Activated CD4-positive, alpha-beta T cell treated with anti-CD3 and anti-CD28 coated beads, Interleukin-2, amount 10 ng/mL, durations not matched to agents 7 days and 5 days (primary cell): ENCODE measurements around the gene TMC8. TPM values are rescaled to one million over a fixed set of nuclear protein-coding genes. Genes with fewer than 3 reads are reported as not detected.

ENCODE experiments used
- CTCF ChIA-PET: fragments of 350-600 bp; sonication (Branson Sonifier 250); formaldehyde crosslinking; loops from one replicate; lab custom pipeline; 2021; ENCODE audit warnings: antibody characterized with exemption; lab: Charles Lee
- POLR2A ChIA-PET: fragments of 350-600 bp; sonication (Branson Sonifier 250); formaldehyde crosslinking; loops from one replicate; lab custom pipeline; 2021; ENCODE audit warnings: antibody characterized with exemption; lab: Charles Lee
- DNase-seq: peaks from one replicate; pipeline ENCODE4 v3.0.0-alpha.2; 2020
- H3K27ac Mint-ChIP-seq: one replicate; pipeline ENCODE4 v1.8.0; 2021; ENCODE audit warnings: mild to moderate bottlenecking, moderate library complexity, mixed read lengths
- H3K27me3 Mint-ChIP-seq: one replicate; pipeline ENCODE4 v1.8.0; 2021; ENCODE audit warnings: mixed read lengths
- H3K36me3 Mint-ChIP-seq: one replicate; pipeline ENCODE4 v1.8.0; 2021; ENCODE audit warnings: low read depth, mixed read lengths
- H3K4me1 Mint-ChIP-seq: one replicate; pipeline ENCODE4 v1.8.0; 2021; ENCODE audit warnings: mixed read lengths
- H3K4me3 Mint-ChIP-seq: one replicate; pipeline ENCODE4 v1.8.0; 2021; ENCODE audit warnings: mild to moderate bottlenecking, moderate library complexity, mixed read lengths
- H3K9me3 Mint-ChIP-seq: one replicate; pipeline ENCODE4 v1.8.0; 2021; ENCODE audit warnings: mixed read lengths
- total RNA-seq, 2 experiments: library from RNA; stranded (reverse); gene quantifications; one replicate each; pipeline ENCODE4 v1.2.3, GENCODE V29; 2021

Gene TMC8
- total RNA-seq, 2 experiments from 2014 or later, result 331 to 364 TPM

DNA sequence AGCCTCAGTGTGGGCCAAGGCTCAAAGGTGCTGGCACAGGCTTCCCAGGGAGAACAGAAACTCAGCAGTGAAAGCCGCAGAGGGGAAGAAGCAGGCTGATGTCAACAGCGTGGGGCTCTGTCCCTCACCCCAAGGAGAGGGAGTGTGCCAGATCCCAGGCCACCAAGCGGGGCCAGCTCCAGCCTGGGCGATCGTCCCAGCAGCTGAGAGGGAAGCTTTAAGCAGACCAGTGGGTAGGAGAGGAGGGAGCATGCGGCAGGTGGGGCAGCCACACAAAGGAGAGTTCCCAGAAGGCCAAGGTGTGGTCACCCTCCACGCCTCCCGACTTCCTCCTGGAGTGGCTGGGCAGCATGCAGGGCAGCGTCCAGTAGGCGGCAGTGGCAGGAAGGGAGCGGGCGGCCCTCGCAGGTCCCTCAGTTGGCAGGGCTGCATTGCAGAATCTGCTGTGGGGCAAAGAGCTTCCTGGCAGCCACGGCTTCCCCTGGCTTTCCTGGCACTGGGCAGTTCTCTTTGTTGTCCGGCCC, 43.8 kb downstream of the TMC8 start:
- Mint-ChIP-seq H3K27me3 (no peaks in the 10 kb centered on the region), H3K36me3 (peaks cover 38% of the 10 kb centered on the region), H3K27ac (peak overlapping the region; percentile 92), H3K9me3 (no peaks in the 10 kb centered on the region), H3K4me1 (peaks cover 68% of the 10 kb centered on the region), H3K4me3 (no peak overlapping the region)
- no peak for DNase-seq
- POLR2A ChIA-PET, result interaction anchor here (0.7 kb wide), 1 partner anchor 34 kb away, joined by 8 read pairs; no protein-coding TSS in a partner anchor
- CTCF ChIA-PET, result interaction anchor here (0.6 to 1.2 kb wide), 2 partner anchors 9 to 630 kb away, joined by 3 to 4 read pairs; no protein-coding TSS in a partner anchor

GRCh38 chr17:78174870-78175642, 44.5 kb downstream of the TMC8 start:
- ChIA-PET CTCF (interaction anchor here (0.6 to 2.8 kb wide), 7 partner anchors 9 to 629 kb away, joined by 3 to 15 read pairs (median 4); no protein-coding TSS in a partner anchor), POLR2A (no interaction called here)
- Mint-ChIP-seq H3K27me3 (no peaks in the 10 kb centered on the region), H3K4me1 (peaks cover 69% of the 10 kb centered on the region), H3K9me3 (no peaks in the 10 kb centered on the region), H3K4me3 (no peak overlapping the region), H3K36me3 (peaks cover 41% of the 10 kb centered on the region), H3K27ac (no peak overlapping the region)
- DNase-seq, result no peak

GRCh38 chr17:78175643-78175981, 45.0 kb downstream of the TMC8 start:
- Mint-ChIP-seq H3K9me3 (no peaks in the 10 kb centered on the region), H3K4me1 (peaks cover 72% of the 10 kb centered on the region), H3K27ac (peak overlapping the region; percentile 50), H3K4me3 (no peak overlapping the region), H3K36me3 (peaks cover 46% of the 10 kb centered on the region), H3K27me3 (no peaks in the 10 kb centered on the region)
- DNase-seq, result no peak
- ChIA-PET CTCF (interaction anchor here (0.8 to 2.8 kb wide), 11 partner anchors 9 to 91 kb away, joined by 3 to 17 read pairs (median 7); partner anchors contain the start of genes AFMID and TK1), POLR2A (no interaction called here)

DNA sequence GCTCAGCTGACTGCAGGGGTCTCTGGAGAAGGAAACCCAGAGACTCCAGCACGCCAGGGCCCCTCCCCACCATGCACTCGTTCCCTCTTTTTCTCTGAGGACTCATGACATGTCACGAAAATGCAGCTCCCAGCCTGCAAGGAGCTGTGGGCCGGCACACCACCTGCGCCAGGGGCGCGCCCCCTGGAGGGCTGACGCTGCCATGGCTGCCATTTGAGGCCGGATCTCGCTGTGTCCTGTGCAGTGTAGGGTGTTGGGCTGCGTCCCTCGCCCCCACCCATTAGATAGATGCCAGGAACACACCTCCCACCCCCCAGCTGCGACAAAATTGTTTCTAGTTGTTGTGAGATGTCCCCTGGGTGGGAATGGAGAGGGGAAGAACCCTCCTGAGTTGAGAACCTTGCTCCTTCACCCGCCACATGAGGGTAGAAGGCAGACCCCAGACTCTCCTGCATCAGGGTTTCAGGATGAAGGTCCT, 46.0 kb downstream of the TMC8 start:
- peak; percentile 78 for DNase-seq
- Mint-ChIP-seq H3K27ac (no peak overlapping the region), H3K4me3 (no peak overlapping the region), H3K27me3 (no peaks in the 10 kb centered on the region), H3K4me1 (peaks cover 71% of the 10 kb centered on the region), H3K36me3 (peaks cover 48% of the 10 kb centered on the region), H3K9me3 (no peaks in the 10 kb centered on the region)
- POLR2A ChIA-PET, result no interaction called here
- CTCF ChIA-PET, result interaction anchor here (0.6 to 2.8 kb wide), 24 partner anchors 10 to 590 kb away, joined by 3 to 17 read pairs (median 5); partner anchors contain the start of genes AFMID and TK1

- H3K4me3 Mint-ChIP-seq, result no peak overlapping the region
- peaks cover 46% of the 10 kb centered on the region for H3K36me3 Mint-ChIP-seq
- H3K4me1 Mint-ChIP-seq, result peaks cover 63% of the 10 kb centered on the region
- POLR2A ChIA-PET, result interaction anchor here (0.6 kb wide), 2 partner anchors 10 to 279 kb away, joined by 3 to 10 read pairs; no protein-coding TSS in a partner anchor
- CTCF ChIA-PET, result interaction anchor here (1.2 kb wide), 1 partner anchor 123 kb away, joined by 3 read pairs; no protein-coding TSS in a partner anchor
- DNase-seq, result no peak
- H3K27ac Mint-ChIP-seq, result no peak overlapping the region
- H3K9me3 Mint-ChIP-seq, result no peaks in the 10 kb centered on the region
- H3K27me3 Mint-ChIP-seq, result no peaks in the 10 kb centered on the region
Measured at GRCh38 chr17:78179372-78179771, 48.8 kb downstream of the TMC8 start.

GRCh38 chr17:78180083-78180482, 49.5 kb downstream of the TMC8 start:
- no peak for DNase-seq
- CTCF ChIA-PET, result interaction anchor here (1.2 kb wide), 1 partner anchor 123 kb away, joined by 3 read pairs; no protein-coding TSS in a partner anchor
- H3K4me1 Mint-ChIP-seq, result peaks cover 67% of the 10 kb centered on the region
- H3K9me3 Mint-ChIP-seq, result no peaks in the 10 kb centered on the region
- H3K4me3 Mint-ChIP-seq, result no peak overlapping the region
- peaks cover 50% of the 10 kb centered on the region for H3K36me3 Mint-ChIP-seq
- no peaks in the 10 kb centered on the region for H3K27me3 Mint-ChIP-seq
- peak overlapping the region; percentile 66 for H3K27ac Mint-ChIP-seq
- POLR2A ChIA-PET, result no interaction called here

GRCh38 chr17:78180508-78180907, 49.9 kb downstream of the TMC8 start:
- peaks cover 50% of the 10 kb centered on the region for H3K36me3 Mint-ChIP-seq
- DNase-seq, result no peak
- no peaks in the 10 kb centered on the region for H3K9me3 Mint-ChIP-seq
- CTCF ChIA-PET, result interaction anchor here (1.0 kb wide), 1 partner anchor 70 kb away, joined by 3 read pairs; no protein-coding TSS in a partner anchor
- peaks cover 67% of the 10 kb centered on the region for H3K4me1 Mint-ChIP-seq
- H3K27me3 Mint-ChIP-seq, result no peaks in the 10 kb centered on the region
- H3K27ac Mint-ChIP-seq, result peak overlapping the region; percentile 66
- POLR2A ChIA-PET, result no interaction called here
- H3K4me3 Mint-ChIP-seq, result no peak overlapping the region

DNA sequence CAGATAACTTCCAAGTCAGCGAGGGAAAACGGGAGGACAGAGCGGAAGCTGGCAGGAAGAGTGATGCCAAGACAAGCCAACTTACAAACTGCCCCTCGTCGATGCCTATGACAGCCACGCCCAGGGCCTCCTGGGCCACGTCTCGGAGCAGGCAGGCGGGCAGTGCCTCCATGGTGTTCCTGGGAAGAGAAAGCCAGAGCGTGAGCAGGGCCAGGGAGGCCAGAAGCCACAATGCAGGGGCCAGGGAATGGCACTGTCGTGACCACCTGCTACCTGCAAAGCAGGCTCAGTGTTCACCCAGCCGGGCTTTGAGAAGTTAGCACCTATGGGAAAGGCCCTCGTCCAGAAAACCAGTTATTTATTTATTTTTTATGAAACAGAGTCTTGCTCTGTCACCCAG, 51.9 kb downstream of the TMC8 start:
- H3K4me3 Mint-ChIP-seq, result no peak overlapping the region
- POLR2A ChIA-PET, result interaction anchor here (0.9 kb wide), 1 partner anchor 150 kb away, joined by 10 read pairs; no protein-coding TSS in a partner anchor
- no peaks in the 10 kb centered on the region for H3K27me3 Mint-ChIP-seq
- H3K36me3 Mint-ChIP-seq, result peaks cover 46% of the 10 kb centered on the region
- H3K9me3 Mint-ChIP-seq, result no peaks in the 10 kb centered on the region
- CTCF ChIA-PET, result interaction anchor here (0.6 to 1.9 kb wide), 6 partner anchors 11 to 622 kb away, joined by 3 to 7 read pairs (median 3); no protein-coding TSS in a partner anchor
- H3K4me1 Mint-ChIP-seq, result peaks cover 59% of the 10 kb centered on the region
- H3K27ac Mint-ChIP-seq, result no peak overlapping the region
- DNase-seq, result no peak

DNA sequence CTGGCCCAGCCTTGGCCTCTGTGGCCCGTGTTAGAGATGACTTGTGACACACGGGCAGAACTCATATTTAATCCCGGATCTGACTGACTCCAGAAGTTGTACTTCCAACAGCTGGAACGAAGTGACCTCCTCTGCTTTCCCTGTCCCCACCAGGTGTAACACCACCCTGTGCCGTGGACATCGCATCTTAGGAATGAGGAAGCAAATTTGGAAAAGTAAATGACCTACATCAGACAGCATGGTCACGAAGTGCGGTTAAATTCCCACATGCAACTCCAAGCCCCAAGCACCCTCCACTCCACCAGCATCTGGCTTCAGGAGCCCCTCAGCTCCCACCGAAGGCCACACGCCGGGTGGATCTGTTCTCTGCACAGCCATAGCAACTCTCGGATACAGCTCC, 53.3 kb downstream of the TMC8 start:
- Mint-ChIP-seq H3K4me3 (no peak overlapping the region), H3K27me3 (no peaks in the 10 kb centered on the region), H3K4me1 (peaks cover 65% of the 10 kb centered on the region), H3K9me3 (no peaks in the 10 kb centered on the region), H3K27ac (no peak overlapping the region), H3K36me3 (peaks cover 45% of the 10 kb centered on the region)
- ChIA-PET POLR2A (interaction anchor here (0.8 kb wide), 1 partner anchor 68 kb away, joined by 3 read pairs; no protein-coding TSS in a partner anchor), CTCF (interaction anchor here (1.2 to 1.9 kb wide), 4 partner anchors 10 to 67 kb away, joined by 3 to 7 read pairs (median 4); no protein-coding TSS in a partner anchor)
- no peak for DNase-seq

- Mint-ChIP-seq H3K4me1 (peaks cover 62% of the 10 kb centered on the region), H3K9me3 (no peaks in the 10 kb centered on the region), H3K36me3 (peaks cover 40% of the 10 kb centered on the region), H3K27me3 (no peaks in the 10 kb centered on the region), H3K27ac (no peak overlapping the region), H3K4me3 (no peak overlapping the region)
- CTCF ChIA-PET, result interaction anchor here (1.2 to 1.9 kb wide), 3 partner anchors 10 to 67 kb away, joined by 4 to 7 read pairs (median 4); no protein-coding TSS in a partner anchor
- POLR2A ChIA-PET, result interaction anchor here (0.8 kb wide), 1 partner anchor 68 kb away, joined by 3 read pairs; no protein-coding TSS in a partner anchor
- DNase-seq, result no peak
Measured at GRCh38 chr17:78184351-78184750, 53.8 kb downstream of the TMC8 start.

- no peaks in the 10 kb centered on the region for H3K9me3 Mint-ChIP-seq
- no peak for DNase-seq
- H3K4me3 Mint-ChIP-seq, result peak overlapping the region; percentile 78
- ChIA-PET CTCF (interaction anchor here (0.6 to 1.2 kb wide), 2 partner anchors 57 to 1083 kb away, joined by 4 read pairs; no protein-coding TSS in a partner anchor), POLR2A (interaction anchor here (0.6 kb wide), 1 partner anchor 74 kb away, joined by 3 read pairs; no protein-coding TSS in a partner anchor)
- peaks cover 57% of the 10 kb centered on the region for H3K4me1 Mint-ChIP-seq
- H3K36me3 Mint-ChIP-seq, result peaks cover 37% of the 10 kb centered on the region
- H3K27me3 Mint-ChIP-seq, result no peaks in the 10 kb centered on the region
- peak overlapping the region; percentile 72 for H3K27ac Mint-ChIP-seq
Measured at GRCh38 chr17:78184868-78185267, 54.3 kb downstream of the TMC8 start.
